HuH-7.5 (cell line): ENCODE results near the gene ISG15.
A peak's percentile ranks its signal among the peaks of the same experiment; 100 is the strongest.
"Not testable (repeated sequence)": the region's sequence is repeated elsewhere in the genome, so short reads cannot be mapped to it uniquely, and the experiment has no call there.

ENCODE experiments used
- DNase-seq: peaks from one replicate; pipeline ENCODE4 v3.0.0; 2011; ENCODE audit warnings: low spot score

ISG15 gene

DNA sequence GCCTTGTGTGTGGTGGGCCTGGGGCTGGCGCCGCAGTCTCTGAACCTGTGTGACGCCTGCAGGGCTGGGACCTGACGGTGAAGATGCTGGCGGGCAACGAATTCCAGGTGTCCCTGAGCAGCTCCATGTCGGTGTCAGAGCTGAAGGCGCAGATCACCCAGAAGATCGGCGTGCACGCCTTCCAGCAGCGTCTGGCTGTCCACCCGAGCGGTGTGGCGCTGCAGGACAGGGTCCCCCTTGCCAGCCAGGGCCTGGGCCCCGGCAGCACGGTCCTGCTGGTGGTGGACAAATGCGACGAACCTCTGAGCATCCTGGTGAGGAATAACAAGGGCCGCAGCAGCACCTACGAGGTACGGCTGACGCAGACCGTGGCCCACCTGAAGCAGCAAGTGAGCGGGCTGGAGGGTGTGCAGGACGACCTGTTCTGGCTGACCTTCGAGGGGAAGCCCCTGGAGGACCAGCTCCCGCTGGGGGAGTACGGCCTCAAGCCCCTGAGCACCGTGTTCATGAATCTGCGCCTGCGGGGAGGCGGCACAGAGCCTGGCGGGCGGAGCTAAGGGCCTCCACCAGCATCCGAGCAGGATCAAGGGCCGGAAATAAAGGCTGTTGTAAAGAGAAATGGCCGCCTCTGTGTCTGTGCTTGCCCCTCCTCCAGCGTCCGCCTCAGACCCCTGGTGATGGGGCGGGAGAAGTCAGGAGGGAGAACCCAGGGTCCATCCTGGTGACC, 788 bp downstream of the ISG15 start:
- no peak for DNase-seq

DNA sequence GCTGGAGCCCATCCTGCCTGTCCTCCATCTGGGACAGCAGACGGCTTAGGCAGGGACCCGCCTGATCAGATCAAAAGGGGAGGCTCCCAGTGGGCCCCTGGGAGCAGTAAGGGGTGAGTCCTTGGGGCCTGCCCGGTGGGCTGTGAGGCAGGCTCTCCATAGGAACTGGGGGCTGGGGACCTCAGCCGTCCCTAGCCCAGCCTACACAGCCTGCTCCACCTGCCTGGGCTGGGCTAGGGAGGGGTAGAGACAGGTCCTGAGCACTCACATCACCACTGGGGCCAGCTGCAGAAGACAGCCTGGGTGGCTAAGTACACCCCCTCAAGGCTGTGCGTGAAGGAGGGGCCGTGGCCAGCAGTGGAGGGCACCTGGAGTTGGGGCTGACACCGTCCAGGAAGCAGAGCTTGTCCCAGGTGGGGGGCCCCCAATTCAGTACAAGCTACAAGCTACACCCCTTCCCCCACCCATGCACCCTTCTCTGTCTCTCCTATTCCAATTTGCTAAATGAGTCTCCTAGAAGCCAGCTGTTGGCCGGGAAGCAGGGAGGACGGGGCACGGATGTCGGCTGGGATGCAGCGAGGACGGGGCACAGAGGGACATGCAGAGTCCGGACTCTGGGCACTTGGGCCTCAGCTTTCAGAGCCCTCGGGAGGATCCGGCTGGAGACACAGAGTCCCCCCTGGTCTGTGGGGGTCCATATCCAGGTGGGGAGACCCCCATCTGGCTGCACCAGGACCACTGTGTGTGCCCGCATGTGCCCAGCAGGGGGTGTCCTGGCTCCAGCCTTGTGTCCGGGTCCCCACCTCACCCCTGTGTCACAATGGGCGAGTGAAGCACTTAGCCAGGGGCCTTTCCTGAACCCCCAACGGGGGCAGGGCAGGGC, 1.7 kb downstream of the ISG15 start:
- DNase-seq, result no peak

DNA sequence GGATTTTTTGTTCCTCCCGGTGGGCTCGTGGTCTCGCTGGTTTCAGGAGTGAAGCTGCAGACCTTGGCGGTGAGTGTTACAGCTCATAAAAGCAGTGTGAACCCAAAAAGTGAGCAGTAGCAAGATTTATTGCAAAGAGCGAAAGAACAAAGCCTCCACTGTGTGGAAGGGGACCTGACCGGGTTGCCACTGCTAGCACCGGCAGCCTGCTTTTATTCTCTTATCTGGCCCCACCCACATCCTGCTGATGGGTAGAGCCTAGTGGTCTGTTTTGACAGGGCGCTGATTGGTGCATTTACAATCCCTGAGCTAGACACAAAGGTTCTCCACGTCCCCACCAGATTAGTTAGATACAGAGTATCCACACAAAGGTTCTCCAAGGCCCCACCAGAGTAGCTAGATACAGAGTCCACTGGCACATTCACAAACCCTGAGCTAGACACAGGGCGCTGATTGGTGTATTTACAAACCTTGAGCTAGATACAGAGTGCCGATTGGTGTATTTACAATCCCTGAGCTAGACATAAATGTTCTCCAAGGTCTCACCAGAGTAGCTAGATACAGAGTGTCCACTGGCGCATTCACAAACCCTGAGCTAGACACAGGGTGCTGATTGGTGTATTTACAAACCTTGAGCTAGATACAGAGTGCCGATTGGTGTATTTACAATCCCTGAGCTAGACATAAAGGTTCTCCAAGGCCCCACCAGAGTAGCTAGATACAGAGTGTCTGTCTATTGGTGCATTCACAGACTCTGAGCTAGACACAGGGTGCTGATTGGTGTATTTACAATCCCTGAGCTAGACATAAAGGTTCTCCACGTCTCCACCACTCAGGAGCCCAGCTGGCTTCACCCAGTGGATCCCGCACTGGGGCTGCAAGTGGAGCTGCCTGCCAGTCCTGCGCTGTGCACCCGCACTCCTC, 4.4 kb downstream of the ISG15 start:
- DNase-seq, result not testable (repeated sequence)

DNA sequence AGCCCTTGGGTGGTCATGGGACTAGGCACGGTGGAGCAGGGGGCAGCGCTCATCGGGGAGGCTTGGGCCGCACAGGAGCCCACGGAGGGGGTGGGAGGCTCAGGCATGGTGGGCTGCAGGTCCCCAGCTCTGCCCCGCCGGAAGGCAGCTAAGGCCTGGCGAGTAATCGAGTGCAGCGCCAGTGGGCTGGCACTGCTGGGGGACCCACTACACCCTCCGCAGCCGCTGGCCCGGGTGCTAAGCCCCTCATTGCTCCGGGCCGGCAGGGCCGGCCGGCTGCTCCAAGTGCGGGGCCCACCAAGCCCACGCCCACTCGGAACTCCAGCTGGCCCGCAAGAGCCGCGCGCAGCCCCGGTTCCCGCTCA, 5.0 kb downstream of the ISG15 start:
- not testable (repeated sequence) for DNase-seq

DNA sequence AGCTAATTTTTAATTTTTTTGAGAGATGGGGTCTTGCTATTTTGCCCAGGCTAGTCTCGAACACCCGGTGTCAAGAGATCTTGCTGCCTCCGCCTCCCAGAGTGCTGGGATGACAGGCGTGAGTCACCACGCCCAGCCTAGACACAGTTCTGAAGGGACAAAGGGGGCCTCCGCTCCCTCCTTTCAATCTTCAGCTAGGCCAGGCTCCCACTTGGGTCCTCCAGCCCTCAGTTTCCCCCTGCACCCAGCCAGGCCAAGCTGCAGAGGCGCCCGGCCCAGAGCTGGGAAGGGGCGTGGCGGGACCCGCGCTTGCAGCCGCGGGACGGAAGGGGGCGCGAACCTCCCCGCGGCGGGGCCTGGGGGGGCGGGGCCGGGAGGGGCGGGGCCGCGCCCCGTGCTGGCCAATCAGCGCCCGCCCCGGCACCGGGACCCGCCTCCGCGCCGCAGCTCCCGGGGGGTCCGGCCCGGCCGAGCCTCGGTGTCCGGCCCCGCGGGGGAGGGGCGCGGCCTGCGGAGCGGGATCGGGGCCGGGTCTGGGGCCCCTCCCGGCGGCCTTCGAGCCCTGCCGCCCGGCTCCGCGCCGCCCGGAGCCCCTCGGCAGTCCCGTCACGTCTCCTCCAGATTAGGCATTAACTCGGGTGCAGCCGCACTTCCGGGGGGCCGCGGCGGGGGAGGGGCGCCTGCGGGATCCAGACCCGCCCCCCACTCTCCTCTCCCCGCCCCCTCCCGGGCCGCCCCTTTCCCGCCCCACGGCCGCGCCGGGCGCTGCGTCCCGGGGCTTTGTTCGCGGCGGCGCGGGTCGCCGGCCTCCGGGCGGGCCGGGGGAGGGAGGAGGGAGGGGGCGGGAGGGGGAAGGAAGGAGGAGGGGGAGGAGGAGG, 6.1 kb downstream of the ISG15 start:
- DNase-seq, result peak; percentile 91

DNA sequence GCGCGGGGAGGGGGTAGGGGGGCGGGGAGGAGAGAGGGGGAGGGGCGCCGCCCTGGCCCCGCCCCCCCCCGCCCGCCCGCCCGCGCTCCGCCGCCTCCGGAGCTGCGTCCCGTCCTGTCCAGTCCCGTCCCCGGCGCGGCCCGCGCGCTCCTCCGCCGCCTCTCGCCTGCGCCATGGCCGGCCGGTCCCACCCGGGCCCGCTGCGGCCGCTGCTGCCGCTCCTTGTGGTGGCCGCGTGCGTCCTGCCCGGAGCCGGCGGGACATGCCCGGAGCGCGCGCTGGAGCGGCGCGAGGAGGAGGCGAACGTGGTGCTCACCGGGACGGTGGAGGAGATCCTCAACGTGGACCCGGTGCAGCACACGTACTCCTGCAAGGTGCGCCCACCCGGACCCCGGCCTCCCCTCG, 6.7 kb downstream of the ISG15 start, which contains the start of gene AGRN:
Gene AGRN, plus strand, starts transcription at position 121 of the 405 bp plus-strand sequence. Its CDS starts 53 bp downstream, at position 174.
- no peak for DNase-seq

DNA sequence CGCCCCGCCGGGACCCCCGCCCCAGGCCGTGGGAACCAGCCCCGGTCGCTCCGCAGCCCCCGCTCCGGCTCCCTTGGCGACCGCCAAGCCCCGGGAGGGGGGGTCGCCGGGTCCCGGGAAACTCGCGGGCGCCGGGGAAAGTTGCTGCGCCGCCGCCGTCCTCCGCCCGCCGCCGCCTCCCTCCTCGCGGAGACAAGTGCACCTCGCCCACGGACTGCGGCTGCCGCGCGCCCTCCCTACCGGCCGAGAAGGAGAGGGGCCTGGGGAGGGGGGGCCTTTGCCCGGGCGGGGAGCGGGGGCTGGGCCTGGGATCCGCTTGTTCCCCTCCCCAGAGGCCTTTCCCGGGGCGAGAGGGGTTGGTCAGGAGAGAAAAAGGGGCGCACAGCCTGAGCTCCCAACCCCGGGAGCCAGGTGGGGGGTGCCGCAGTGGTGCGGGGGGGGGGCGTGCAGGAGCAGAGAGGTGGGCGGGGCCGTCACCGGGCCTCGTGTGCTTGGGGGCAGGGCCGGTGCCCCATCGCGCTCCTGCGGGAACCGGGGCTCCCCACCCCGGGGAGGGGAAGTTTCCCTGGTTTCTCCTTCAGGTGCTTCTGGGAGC, 7.2 kb downstream of the ISG15 start:
- DNase-seq, result no peak

DNA sequence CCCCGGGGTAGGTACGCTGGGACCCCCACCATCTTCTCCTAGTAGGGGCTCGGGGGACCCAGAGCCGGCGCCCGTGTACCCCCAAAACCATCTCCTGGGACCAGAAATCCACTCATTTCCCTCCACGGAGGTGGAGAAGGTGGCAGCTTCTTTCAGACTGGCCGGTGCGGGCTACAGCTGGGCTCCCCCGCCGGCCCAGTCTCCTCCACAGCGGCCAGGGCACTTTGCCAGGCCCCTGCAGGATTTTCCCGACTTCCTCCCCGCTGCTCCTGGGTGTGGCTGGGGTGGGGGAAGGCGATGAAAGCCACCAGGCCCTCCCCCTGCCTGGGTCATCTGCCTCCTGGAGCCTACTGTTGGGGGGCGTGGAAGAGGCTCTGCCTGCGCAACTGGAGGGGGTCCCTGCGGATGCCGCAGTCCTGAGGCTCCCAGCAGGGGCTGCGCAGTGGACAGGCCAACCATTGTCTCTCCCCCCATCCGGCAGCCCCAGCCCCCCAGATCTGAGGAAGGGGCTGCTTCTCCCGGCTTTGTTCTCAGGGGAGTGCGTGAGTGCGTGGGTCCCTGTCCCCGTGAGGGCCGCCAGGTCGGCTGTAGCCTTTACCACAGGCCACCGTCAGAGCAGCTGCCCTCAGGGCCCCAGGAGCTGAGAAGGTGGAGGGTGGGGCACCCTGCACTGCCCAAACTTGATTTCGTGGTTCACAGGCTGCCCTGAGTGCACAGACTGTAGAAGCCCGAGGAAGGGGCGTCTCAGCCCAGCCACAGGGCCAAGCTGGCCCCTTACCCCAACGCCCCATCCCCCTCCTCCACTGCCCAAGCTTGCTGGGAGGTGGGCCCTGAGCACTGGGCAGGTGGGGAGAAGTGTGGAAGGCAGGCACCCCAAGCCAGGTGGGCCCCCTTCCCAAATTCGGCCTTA, 8.0 kb downstream of the ISG15 start:
- peak; percentile 79 for DNase-seq

DNA sequence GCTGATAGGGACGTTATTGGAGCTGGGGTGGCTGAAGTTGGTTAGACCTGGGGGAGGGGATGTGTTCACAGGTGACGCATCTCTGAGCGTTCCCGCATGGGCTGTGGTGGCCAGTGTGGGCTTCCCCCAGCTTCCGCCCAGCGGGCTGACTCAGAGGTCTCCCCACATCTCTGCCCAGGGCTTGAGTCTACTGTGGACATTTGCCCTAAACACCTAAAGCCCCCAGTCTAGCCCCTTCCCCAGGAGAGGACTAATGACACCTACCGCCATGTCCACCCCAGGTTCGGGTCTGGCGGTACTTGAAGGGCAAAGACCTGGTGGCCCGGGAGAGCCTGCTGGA, 8.6 kb downstream of the ISG15 start:
- no peak for DNase-seq

DNA sequence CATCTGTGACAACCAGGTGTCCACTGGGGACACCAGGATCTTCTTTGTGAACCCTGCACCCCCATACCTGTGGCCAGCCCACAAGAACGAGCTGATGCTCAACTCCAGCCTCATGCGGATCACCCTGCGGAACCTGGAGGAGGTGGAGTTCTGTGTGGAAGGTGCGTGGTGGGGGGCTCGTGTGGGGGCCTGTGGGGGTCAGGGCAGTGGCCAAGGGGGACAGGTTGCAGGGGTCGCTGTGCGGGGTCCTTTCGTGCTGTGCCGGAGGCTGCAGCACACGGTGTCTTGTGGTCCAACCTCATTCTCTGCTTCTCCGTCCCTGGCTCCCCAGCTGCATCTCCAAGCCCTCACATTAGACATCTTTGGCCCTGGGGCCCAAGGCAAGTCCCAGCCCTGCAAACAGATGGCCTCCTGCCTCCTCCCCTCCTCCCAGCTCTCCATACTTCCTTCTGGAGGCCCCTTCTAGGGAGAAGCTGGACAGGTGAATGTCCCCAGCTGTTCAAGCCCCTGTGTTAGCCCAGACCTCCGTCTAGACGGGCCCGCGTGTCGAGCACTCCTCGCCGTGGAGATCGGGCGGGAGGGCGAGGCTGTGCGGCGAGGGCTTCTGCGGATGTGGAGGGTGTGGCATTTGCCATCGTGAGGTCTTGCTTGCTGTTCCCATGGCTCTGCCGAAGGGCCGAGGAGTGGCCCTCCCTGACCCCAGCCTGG, 9.2 kb downstream of the ISG15 start:
- no peak for DNase-seq

DNA sequence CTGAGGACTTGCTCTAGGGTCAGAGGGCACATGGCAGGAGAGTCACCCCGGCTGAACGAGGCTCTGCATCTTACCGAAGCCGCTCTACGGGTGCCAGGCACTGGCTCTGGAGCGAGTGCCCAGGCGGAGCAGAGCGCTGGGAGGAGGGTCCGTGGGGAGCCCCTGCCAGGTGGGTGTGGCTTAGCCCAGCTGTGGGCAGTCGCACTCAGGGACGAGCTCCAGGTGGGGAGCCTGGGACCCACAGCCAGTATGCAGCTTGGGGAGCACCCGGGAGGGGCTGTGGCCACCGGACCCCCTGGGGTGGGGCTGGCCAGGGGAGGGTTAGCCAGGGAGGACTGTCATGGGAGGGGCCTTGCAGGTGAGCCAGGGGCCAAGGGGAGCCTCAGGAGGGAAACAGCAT, 10.4 kb downstream of the ISG15 start:
- DNase-seq, result no peak

DNA sequence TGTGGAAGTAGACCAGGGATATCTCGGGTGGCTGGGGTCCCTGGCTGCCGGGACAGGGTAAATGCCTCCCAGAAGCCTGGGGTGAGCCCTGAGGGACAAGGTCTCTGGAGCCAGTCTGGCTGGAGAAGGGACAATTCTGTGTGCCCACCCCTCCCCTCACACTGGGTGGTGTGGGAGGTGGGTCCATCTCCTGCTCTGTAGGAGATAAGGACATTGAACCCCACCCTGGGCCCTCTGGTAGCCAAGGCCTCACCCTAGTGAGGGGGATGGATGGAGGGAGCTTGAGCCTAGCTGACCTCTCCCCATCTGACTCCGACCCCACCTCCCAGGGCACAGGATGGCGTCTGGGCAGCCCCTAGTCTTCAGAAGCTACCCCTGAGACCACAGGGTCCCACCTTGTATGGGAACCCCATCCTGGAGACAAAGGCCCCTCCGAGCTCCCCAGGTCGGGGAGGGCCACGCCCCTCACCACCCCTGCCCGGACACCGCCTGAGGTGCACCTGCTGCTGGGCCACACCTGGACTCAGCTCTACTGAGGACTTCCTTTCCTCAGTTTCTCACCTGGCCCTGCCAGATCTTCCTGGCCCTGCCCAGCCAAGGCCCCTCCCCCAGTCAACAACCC, 11.0 kb downstream of the ISG15 start:
- no peak for DNase-seq

DNA sequence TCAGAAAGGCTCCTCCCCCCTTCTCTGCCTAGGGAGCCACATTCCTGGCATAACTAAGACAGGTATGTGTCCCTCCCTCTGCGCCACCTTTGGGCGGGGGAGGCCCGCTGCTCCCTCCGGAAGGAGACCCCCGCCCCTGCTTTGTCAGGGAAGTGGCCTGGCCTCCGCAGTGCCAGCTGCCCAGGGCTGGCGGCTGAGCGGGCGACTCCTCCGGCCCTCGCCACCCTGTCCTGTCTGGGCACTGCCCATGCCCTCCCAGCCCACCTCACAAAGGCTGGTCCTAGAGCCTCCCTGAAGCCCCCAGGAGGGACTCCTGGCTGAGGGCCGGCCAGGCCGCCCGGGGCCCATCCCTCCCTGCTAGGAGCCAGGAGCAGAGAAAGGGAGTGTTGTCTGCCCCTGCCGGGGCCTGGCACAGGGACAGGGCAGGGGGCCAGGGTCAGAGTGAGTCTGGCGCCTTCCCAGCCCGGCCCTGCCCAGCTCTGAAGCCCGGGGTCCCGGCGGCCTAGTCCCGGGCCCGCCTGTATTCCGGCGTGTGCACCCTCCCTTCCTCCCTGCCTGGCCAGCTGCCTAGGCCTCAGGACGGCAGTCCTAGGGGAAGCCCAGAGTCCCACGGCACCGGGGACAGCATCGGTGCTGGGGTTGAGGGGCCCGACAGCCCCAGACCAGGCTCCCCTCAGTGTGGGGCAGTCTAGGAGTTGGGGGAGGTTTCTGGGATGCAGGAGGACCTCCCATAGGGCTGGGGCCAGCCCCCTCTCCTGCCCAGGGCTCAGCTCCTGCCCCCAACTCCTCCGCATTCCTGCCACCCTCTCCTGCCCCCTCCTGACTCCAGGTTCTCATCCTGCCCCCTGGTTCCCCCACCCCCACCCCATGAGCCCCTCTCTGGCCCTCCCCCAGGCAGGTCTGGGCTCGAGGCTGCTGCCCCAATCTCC, 11.7 kb downstream of the ISG15 start:
- no peak for DNase-seq

DNA sequence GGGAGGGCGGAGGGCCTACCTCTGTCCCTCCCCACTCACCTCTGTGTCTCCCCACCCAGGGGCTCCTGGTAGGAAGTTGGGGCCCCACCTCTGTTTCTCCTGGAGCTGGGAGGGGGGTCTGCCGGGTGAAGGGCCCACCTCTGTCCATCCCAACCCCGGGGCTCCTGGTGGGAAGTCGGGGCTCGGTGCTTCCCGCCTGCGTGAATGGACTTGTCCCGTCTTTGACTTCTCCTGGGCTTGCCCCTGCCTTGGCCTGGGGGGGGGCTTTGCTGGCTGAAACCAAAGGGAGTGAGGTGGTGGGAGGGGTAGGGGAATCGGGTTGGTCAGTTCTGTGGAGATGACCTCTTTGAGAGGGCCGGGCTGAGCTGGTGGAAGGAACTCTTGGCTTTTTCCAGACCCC, 12.4 kb downstream of the ISG15 start:
- no peak for DNase-seq

DNA sequence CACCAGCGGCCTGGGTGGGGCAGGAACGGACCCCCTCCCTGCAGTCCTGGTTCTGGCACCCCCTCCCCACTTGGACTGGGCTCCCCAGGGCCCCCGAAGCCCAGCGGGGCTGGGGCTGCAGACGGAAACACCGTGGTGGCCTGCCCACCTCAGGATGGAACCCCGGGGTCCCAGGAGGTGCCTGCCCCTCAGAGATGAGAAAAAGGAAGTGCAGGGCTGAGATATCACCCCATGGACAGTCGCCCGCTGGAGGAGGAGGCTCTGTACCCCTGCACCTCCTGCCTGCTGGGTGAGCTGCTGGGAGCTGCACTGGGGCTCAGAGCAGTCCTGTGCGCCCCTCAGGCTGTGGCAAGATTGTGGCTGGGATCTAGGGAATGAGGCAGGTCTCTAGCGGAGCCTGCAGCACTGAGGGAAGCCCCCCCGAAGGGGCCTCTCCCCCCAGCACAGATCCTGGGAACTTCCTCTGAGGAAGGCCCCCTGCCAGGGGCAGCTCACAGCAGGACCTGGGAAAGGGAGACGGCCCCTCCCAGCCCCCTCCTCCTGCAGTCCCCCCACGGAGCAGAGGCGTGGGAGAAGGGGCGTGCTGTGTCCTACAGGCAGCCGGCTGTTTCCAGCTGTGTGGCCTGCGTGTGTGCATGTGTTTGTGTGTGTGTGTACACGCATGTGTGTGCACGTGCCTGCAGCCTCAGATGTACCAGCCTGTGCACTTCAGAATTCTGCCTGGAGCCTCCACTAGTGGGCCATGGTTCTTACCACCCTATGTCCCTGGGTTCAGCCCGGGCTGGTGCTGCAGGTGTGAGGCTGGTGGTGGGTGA, 13.5 kb downstream of the ISG15 start:
- no peak for DNase-seq

DNA sequence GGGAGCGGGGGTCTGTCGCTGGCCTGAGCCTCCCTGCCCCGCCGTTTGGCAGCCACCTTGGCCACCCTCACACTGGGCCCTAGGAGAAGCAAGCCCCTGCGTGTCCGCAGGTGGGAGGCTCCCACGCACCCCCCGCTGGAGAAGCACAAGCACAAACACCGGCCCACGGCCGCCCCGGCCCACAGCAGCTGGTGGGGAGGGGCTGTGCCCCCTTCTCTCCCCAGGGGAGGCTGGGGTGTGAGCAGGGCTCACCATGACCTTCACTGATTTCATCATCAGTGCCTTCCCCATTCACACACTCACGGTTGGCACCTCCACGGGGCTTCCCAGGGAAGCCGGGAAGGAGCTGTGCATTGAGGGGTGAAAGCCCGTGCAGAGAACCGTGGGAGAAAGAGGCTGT, 14.5 kb downstream of the ISG15 start:
- DNase-seq, result no peak
